Stomach (tissue), 9 donors: ENCODE measurements around the gene UGT1A8. TPM values are rescaled to one million over a fixed set of nuclear protein-coding genes. Genes with fewer than 3 reads are reported as not detected.

Experiments
- DNase-seq, 2 donors: peaks; one replicate each; pipeline versions ENCODE4 v3.0.0 to v3.0.0-alpha.2; 2013 to 2019
- H3K27ac ChIP-seq, 5 donors: fragments of 200-600 bp in 4 of 5; sonication (generic) in 4 of 5; one replicate each; pipeline ENCODE4 v1.5.1; 2013 to 2019; ENCODE audit warnings: mild to moderate bottlenecking in 1 of 5, moderate library complexity in 1 of 5
- H3K27me3 ChIP-seq, 3 donors: fragments of 200-600 bp; sonication (generic); one replicate each; pipeline ENCODE4 v1.5.1; 2017 to 2019; ENCODE audit warnings: mixed run types in 1 of 3
- H3K36me3 ChIP-seq, 4 donors: fragments of 200-600 bp; sonication (generic); 1 replicate in 3 of 4; 2 replicates in 1 of 4; pipeline ENCODE4 v1.5.1; 2016 to 2019
- H3K4me1 ChIP-seq, 4 donors: fragments of 200-600 bp; sonication (generic); one replicate each; pipeline ENCODE4 v1.5.1; 2016 to 2019
- H3K4me3 ChIP-seq, 4 donors: fragments of 200-600 bp; sonication (generic) in 3 of 4; one replicate each; pipeline ENCODE4 v1.5.1; 2016 to 2019; ENCODE audit warnings: mild to moderate bottlenecking in 1 of 4
- H3K9me3 ChIP-seq, 4 donors: fragments of 200-600 bp; sonication (generic); one replicate each; pipeline ENCODE4 v1.5.1; 2016 to 2019
- CTCF ChIP-seq, 7 experiments: fragments of 450-650 bp in 4 of 7; fragments of 200-600 bp in 3 of 7; sonication (generic) in 3 of 7; IDR thresholded peaks; one replicate each; pipeline ENCODE4 v1.5.1; 2016 to 2019; ENCODE audit warnings: antibody characterized with exemption in 7 of 7, control low read depth in 2 of 7, mild to moderate bottlenecking in 1 of 7
- EP300 ChIP-seq: sonication (generic); formaldehyde crosslinking; IDR thresholded peaks from one replicate; pipeline ENCODE4 v1.6.1; 2017; ENCODE audit warnings: antibody characterized with exemption
- POLR2A ChIP-seq, 4 donors: fragments of 450-650 bp; IDR thresholded peaks; one replicate each; pipeline ENCODE4 v1.6.1; 2016; ENCODE audit warnings: antibody characterized with exemption in 4 of 4, control low read depth in 2 of 4, mild to moderate bottlenecking in 1 of 4, moderate library complexity in 1 of 4
- POLR2AphosphoS5 ChIP-seq, 3 donors: sonication (generic); formaldehyde crosslinking; IDR thresholded peaks; one replicate each; pipeline ENCODE4 v1.6.1; 2016; ENCODE audit warnings: antibody characterized with exemption in 3 of 3
- WGBS, 5 donors: extraction: QIAGEN DNeasy Blood & Tissue Kit in 3 of 5; methylation state at CpG; one replicate each; pipeline versions ENCODE4 v1.1.5 to v1.1.7; 2013 to 2018; 5-methylcytosine and 5-hydroxymethylcytosine counted together
- intact Hi-C: fragments of 100-400 bp; cut with DNase I; formaldehyde crosslinking; loops from one replicate; pipeline ENCODE4 v1.15.1; 2023; ENCODE audit warnings: low total_unique reads
- polyA plus RNA-seq, 3 donors: library from polyadenylated mRNA; stranded (reverse); fragments of 200-250 nt; gene quantifications; one replicate each; pipeline ENCODE4 v1.2.3, GENCODE V29; 2013
- total RNA-seq, 5 donors: library from RNA; depleted of rRNA; stranded (reverse); fragments of >200 nt; gene quantifications; one replicate each; pipeline versions ENCODE4 v1.1.0 to v1.2.3, GENCODE V29; 2014 to 2016
- donor health status: healthy with polysubstance abuse.
- donor health status: Bipolar disorder and iron deficiency.
- donor health status: healthy.

Gene UGT1A8
- total and polyA plus RNA-seq, 8 donors = 2.3 to 7.2 TPM; not detected in 6

DNA sequence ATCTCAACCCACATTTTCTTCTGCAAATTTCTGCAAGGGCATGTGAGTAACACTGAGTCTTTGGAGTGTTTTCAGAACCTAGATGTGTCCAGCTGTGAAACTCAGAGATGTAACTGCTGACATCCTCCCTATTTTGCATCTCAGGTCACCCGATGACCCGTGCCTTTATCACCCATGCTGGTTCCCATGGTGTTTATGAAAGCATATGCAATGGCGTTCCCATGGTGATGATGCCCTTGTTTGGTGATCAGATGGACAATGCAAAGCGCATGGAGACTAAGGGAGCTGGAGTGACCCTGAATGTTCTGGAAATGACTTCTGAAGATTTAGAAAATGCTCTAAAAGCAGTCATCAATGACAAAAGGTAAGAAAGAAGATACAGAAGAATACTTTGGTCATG lies 150.6 kb downstream of the UGT1A8 start:
- H3K4me3 ChIP-seq = no peak overlapping the region
- no peaks in the 10 kb centered on the region for H3K9me3 ChIP-seq
- no peaks in the 10 kb centered on the region for H3K4me1 ChIP-seq
- peaks cover 0 to 13% (median 4%) of the 10 kb centered on the region in 4 donors for H3K36me3 ChIP-seq
- DNase-seq = no peak
- intact Hi-C loops = no loop called here
- TF ChIP-seq EP300 (no peak), POLR2AphosphoS5 (IDR thresholded peaks at IDR 0.05) (no peak), CTCF (IDR thresholded peaks at IDR 0.05) (no peak), POLR2A (IDR thresholded peaks at IDR 0.05) (no peak)
- no peaks in the 10 kb centered on the region for H3K27me3 ChIP-seq
- 80 to 88% (median 84%) methylated on average over 4 of the region's 4 CpGs for WGBS, 5 donors
- H3K27ac ChIP-seq = no peak overlapping the region

DNA sequence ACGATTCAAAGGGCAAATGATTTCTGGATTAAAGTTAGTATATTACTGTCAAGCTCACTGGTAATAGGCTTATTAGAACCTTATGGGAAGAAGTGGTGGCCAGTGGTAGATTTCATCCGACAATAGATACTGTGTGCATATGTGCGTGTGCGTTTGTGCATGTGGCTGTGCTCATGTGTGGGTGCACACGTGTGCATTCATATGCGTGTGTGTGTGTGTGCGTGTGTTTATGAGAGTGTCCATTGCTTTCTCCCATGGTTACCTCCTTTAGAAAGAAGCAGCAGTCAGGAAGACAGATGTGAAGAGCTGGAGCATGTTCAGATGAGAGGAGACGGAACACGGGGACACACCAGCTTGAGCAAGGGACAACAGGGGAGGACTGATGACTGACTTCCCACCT lies 151.8 kb downstream of the UGT1A8 start:
- intact Hi-C loops = no loop called here
- Histone ChIP-seq H3K27me3 (no peaks in the 10 kb centered on the region), H3K27ac (no peak overlapping the region), H3K36me3 (peaks cover 0 to 13% (median 4%) of the 10 kb centered on the region in 4 donors), H3K4me1 (no peaks in the 10 kb centered on the region), H3K4me3 (no peak overlapping the region), H3K9me3 (no peaks in the 10 kb centered on the region)
- 93 to 96% (median 94%) methylated on average over 9 of the region's 9 CpGs for WGBS, 5 donors
- DNase-seq = no peak
- TF ChIP-seq CTCF (IDR thresholded peaks at IDR 0.05) (no peak), POLR2A (IDR thresholded peaks at IDR 0.05) (no peak), EP300 (no peak), POLR2AphosphoS5 (IDR thresholded peaks at IDR 0.05) (no peak)

DNA sequence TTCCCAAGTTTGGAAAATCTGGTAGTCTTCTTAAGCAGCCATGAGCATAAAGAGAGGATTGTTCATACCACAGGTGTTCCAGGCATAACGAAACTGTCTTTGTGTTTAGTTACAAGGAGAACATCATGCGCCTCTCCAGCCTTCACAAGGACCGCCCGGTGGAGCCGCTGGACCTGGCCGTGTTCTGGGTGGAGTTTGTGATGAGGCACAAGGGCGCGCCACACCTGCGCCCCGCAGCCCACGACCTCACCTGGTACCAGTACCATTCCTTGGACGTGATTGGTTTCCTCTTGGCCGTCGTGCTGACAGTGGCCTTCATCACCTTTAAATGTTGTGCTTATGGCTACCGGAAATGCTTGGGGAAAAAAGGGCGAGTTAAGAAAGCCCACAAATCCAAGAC lies 154.7 kb downstream of the UGT1A8 start:
- intact Hi-C loops = no loop called here
- 90 to 93% (median 92%) methylated on average over 16 of the region's 16 CpGs for WGBS, 5 donors
- Histone ChIP-seq H3K36me3 (peaks cover 0 to 13% (median 4%) of the 10 kb centered on the region in 4 donors), H3K27ac (no peak overlapping the region), H3K4me3 (no peak overlapping the region), H3K4me1 (no peaks in the 10 kb centered on the region), H3K9me3 (peaks cover 3 to 19% (median 9%) of the 10 kb centered on the region in 4 donors), H3K27me3 (no peaks in the 10 kb centered on the region)
- TF ChIP-seq EP300 = no peak
- TF ChIP-seq CTCF (IDR thresholded peaks at IDR 0.05) = no peak
- TF ChIP-seq POLR2A (IDR thresholded peaks at IDR 0.05) = no peak
- no peak for TF ChIP-seq POLR2AphosphoS5 (IDR thresholded peaks at IDR 0.05)
- no peak for DNase-seq

DNA sequence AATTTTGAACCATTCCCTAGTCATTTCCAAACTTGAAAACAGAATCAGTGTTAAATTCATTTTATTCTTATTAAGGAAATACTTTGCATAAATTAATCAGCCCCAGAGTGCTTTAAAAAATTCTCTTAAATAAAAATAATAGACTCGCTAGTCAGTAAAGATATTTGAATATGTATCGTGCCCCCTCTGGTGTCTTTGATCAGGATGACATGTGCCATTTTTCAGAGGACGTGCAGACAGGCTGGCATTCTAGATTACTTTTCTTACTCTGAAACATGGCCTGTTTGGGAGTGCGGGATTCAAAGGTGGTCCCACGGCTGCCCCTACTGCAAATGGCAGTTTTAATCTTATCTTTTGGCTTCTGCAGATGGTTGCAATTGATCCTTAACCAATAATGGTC lies 155.2 kb downstream of the UGT1A8 start:
- Histone ChIP-seq H3K27ac (no peak overlapping the region), H3K9me3 (peaks cover 3 to 20% (median 10%) of the 10 kb centered on the region in 4 donors), H3K27me3 (no peaks in the 10 kb centered on the region), H3K36me3 (peaks cover 0 to 13% (median 4%) of the 10 kb centered on the region in 4 donors), H3K4me3 (no peak overlapping the region), H3K4me1 (no peaks in the 10 kb centered on the region)
- TF ChIP-seq POLR2A (IDR thresholded peaks at IDR 0.05) (no peak), CTCF (IDR thresholded peaks at IDR 0.05) (no peak), POLR2AphosphoS5 (IDR thresholded peaks at IDR 0.05) (no peak), EP300 (no peak)
- intact Hi-C loops = no loop called here
- no peak for DNase-seq
- 64 to 75% (median 73%) methylated on average over 5 of the region's 5 CpGs for WGBS, 5 donors
